ENCODE results near the gene AUTS2. TPM values are rescaled to one million over a fixed set of nuclear protein-coding genes. Genes with fewer than 3 reads are reported as not detected.
"Not testable (repeated sequence)": the region's sequence is repeated elsewhere in the genome, so short reads cannot be mapped to it uniquely, and the experiment has no call there.

Gene AUTS2
- total RNA-seq, 4 donors from 2014 or later: 14.9 to 27.2 (median 17.5) TPM

GRCh38 chr7:70270149-70270548 is 671.9 kb downstream of the AUTS2 start:
- DNase-seq: no peak
- intact Hi-C loops (cut with DNase I): no loop called here
- no peaks in the 10 kb centered on the region for H3K27me3 ChIP-seq
- TF ChIP-seq, protein P1, sequence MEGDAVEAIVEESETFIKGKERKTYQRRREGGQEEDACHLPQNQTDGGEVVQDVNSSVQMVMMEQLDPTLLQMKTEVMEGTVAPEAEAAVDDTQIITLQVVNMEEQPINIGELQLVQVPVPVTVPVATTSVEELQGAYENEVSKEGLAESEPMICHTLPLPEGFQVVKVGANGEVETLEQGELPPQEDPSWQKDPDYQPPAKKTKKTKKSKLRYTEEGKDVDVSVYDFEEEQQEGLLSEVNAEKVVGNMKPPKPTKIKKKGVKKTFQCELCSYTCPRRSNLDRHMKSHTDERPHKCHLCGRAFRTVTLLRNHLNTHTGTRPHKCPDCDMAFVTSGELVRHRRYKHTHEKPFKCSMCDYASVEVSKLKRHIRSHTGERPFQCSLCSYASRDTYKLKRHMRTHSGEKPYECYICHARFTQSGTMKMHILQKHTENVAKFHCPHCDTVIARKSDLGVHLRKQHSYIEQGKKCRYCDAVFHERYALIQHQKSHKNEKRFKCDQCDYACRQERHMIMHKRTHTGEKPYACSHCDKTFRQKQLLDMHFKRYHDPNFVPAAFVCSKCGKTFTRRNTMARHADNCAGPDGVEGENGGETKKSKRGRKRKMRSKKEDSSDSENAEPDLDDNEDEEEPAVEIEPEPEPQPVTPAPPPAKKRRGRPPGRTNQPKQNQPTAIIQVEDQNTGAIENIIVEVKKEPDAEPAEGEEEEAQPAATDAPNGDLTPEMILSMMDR (IDR thresholded peaks at IDR 0.05): no peak
- TF ChIP-seq POLR2A (IDR thresholded peaks at IDR 0.05): no peak
- 85 to 93% methylated on average over 1 of the region's 1 CpG for WGBS, 2 donors
- no peak overlapping the region for H3K4me3 ChIP-seq (replicated peaks in 1 of 3)
- no peak overlapping the region for H3K27ac ChIP-seq
- H3K9me3 ChIP-seq: no peaks in the 10 kb centered on the region
- H3K36me3 ChIP-seq: no peaks in the 10 kb centered on the region
- no peaks in the 10 kb centered on the region for H3K4me1 ChIP-seq

- Histone ChIP-seq H3K9me3 (no peaks in the 10 kb centered on the region), H3K4me3 (replicated peaks in 1 of 3) (no peak overlapping the region), H3K4me1 (no peaks in the 10 kb centered on the region), H3K36me3 (no peaks in the 10 kb centered on the region), H3K27ac (no peak overlapping the region), H3K27me3 (no peaks in the 10 kb centered on the region)
- intact Hi-C loops (cut with DNase I): no loop called here
- TF ChIP-seq POLR2A (IDR thresholded peaks at IDR 0.05): no peak
- TF ChIP-seq, protein P1 (IDR thresholded peaks at IDR 0.05): no peak
- no peak for DNase-seq
- WGBS, 2 donors: 94 to 96% methylated on average over 8 of the region's 8 CpGs
Observed at GRCh38 chr7:70271617-70272081, 673.4 kb downstream of the AUTS2 start.

GRCh38 chr7:70275570-70275969 is 677.3 kb downstream of the AUTS2 start:
- H3K4me3 ChIP-seq (replicated peaks in 1 of 3); DNase-seq; intact Hi-C loops (cut with DNase I); H3K27me3 ChIP-seq; H3K9me3 ChIP-seq; H3K27ac ChIP-seq; H3K36me3 ChIP-seq; H3K4me1 ChIP-seq: not testable (repeated sequence)
- WGBS, 2 donors: 94 to 96% methylated on average over 3 of the region's 3 CpGs

DNA sequence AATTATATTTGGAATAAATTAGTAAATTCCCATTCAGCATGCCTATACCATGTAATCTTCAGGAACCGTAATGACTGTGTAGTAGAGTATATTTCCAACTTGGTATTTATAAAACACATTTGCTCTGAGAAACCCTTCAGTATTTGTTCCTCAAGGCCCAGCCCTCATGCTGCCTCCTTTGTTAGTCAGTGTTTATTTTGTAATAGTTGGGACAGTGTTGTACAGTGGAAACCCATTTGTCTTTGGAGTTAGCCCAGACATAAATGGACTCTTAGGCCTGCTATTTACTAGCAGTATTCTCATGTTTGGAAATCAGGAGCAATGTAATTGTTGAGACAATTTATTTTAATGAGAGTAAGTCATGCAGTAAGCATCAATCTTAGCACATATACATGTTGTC is 686.9 kb downstream of the AUTS2 start:
- H3K9me3 ChIP-seq: no peaks in the 10 kb centered on the region
- intact Hi-C loops (cut with DNase I): no loop called here
- WGBS, 2 donors: 100% methylated on average over 1 of the region's 1 CpG
- H3K4me3 ChIP-seq (replicated peaks in 1 of 3): no peak overlapping the region
- DNase-seq: no peak
- H3K27ac ChIP-seq: no peak overlapping the region
- no peaks in the 10 kb centered on the region for H3K27me3 ChIP-seq
- TF ChIP-seq, protein P1 (IDR thresholded peaks at IDR 0.05): no peak
- no peak for TF ChIP-seq POLR2A (IDR thresholded peaks at IDR 0.05)
- H3K36me3 ChIP-seq: no peaks in the 10 kb centered on the region
- no peaks in the 10 kb centered on the region for H3K4me1 ChIP-seq

DNA sequence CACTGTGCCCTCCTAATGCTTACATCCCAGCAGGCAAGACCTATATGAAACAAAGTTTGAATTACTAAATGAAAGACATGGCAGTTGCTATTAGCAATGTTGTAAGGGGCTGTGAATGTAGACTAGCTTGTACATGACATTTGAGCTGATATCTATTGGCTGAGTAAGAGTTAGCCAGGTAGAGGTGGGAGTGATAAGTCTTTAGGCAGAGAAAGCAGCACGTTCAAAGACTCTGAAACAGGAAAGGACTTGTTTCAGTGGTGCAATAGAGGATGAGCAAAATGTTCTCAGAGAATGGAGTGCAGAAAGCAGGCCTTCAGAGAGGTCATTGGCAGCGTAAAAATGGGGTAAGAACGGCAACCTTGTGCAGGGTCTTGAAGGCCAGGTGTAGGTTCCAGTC is 687.6 kb downstream of the AUTS2 start:
- no peak for TF ChIP-seq POLR2A (IDR thresholded peaks at IDR 0.05)
- TF ChIP-seq, protein P1 (IDR thresholded peaks at IDR 0.05): no peak
- no peaks in the 10 kb centered on the region for H3K4me1 ChIP-seq
- DNase-seq: no peak
- 88 to 93% methylated on average over 3 of the region's 3 CpGs for WGBS, 2 donors
- intact Hi-C loops (cut with DNase I): no loop called here
- no peaks in the 10 kb centered on the region for H3K36me3 ChIP-seq
- no peaks in the 10 kb centered on the region for H3K9me3 ChIP-seq
- no peak overlapping the region for H3K27ac ChIP-seq
- no peaks in the 10 kb centered on the region for H3K27me3 ChIP-seq
- H3K4me3 ChIP-seq (replicated peaks in 1 of 3): no peak overlapping the region

All from thyroid gland (tissue), 4 donors.